ENCODE measurements around the gene SMG6.

The SMG6 gene

DNA sequence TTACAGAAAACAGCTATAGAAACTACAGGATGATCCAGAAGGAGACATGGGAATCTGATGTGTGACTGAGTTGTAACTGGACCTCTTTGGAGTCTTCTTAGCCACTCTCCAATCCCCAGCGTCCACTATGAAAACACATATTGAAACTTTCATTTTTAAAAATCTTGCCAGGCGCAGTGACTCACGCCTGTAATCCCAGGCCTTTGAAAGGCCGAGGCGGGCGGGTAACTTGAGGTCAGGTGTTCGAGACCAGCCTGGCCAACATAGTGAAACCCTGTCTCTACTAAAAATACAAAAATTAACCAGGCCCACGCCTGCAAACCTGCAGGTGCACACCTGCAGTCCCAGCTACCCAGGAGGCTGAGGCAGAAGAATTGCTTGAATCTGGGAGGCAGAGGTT, 195.4 kb downstream of the SMG6 start:
- ATAC-seq, result no peak
- TF ChIP-seq ZFP3 (CRISPR knock-in tag; IDR thresholded peaks at IDR 0.05) (no peak), TSHZ2 (CRISPR knock-in tag; IDR thresholded peaks at IDR 0.05) (no peak), ZNF8 (CRISPR knock-in tag; IDR thresholded peaks at IDR 0.05) (no peak), CSDC2 (CRISPR knock-in tag; IDR thresholded peaks at IDR 0.05) (no peak), GLIS3 (CRISPR knock-in tag; IDR thresholded peaks at IDR 0.05) (no peak), PATZ1 (CRISPR knock-in tag; IDR thresholded peaks at IDR 0.05; ENCODE audit: borderline replicate concordance) (no peak), SNAI2 (CRISPR knock-in tag; IDR thresholded peaks at IDR 0.05) (no peak), BACH2 (CRISPR knock-in tag; IDR thresholded peaks at IDR 0.05; ENCODE audit: borderline replicate concordance) (no peak), ISL1 (CRISPR knock-in tag; IDR thresholded peaks at IDR 0.05) (no peak)
- TF ChIP-seq, protein P1, sequence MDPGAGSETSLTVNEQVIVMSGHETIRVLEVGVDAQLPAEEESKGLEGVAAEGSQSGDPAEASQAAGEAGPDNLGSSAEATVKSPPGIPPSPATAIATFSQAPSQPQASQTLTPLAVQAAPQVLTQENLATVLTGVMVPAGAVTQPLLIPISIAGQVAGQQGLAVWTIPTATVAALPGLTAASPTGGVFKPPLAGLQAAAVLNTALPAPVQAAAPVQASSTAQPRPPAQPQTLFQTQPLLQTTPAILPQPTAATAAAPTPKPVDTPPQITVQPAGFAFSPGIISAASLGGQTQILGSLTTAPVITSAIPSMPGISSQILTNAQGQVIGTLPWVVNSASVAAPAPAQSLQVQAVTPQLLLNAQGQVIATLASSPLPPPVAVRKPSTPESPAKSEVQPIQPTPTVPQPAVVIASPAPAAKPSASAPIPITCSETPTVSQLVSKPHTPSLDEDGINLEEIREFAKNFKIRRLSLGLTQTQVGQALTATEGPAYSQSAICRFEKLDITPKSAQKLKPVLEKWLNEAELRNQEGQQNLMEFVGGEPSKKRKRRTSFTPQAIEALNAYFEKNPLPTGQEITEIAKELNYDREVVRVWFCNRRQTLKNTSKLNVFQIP (CRISPR knock-in tag; IDR thresholded peaks at IDR 0.05; ENCODE audit: borderline replicate concordance, low read depth), result no peak
- TF ChIP-seq, protein P2, sequence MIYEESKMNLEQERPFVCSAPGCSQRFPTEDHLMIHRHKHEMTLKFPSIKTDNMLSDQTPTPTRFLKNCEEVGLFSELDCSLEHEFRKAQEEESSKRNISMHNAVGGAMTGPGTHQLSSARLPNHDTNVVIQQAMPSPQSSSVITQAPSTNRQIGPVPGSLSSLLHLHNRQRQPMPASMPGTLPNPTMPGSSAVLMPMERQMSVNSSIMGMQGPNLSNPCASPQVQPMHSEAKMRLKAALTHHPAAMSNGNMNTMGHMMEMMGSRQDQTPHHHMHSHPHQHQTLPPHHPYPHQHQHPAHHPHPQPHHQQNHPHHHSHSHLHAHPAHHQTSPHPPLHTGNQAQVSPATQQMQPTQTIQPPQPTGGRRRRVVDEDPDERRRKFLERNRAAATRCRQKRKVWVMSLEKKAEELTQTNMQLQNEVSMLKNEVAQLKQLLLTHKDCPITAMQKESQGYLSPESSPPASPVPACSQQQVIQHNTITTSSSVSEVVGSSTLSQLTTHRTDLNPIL (CRISPR knock-in tag; IDR thresholded peaks at IDR 0.05; ENCODE audit: low read depth), result no peak

- TF ChIP-seq ISL1 (CRISPR knock-in tag; IDR thresholded peaks at IDR 0.05) (no peak), TSHZ2 (CRISPR knock-in tag; IDR thresholded peaks at IDR 0.05) (no peak), SNAI2 (CRISPR knock-in tag; IDR thresholded peaks at IDR 0.05) (no peak)
- no peak for ATAC-seq
Measured at GRCh38 chr17:2107506-2107905, 196.1 kb downstream of the SMG6 start.

DNA sequence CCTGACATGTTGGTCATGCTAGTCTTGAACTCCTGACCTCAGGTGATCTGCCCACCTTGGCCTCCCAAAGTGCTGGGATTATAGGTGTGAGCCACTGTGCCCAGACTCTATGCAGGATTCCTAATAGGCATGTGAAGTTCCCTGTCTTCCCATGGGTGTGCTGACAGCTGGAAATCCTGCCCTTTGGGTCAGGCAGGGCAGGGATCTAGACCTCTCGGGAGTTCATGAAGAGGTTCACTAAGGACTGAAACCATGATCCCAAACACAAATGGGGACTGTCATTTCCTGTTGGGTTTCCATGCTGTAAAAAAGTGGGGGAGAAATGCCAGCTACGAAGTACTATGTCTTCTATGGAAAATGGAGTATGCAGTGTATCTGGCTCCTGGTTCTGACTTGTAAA, 196.5 kb downstream of the SMG6 start:
- ATAC-seq, result no peak
- no peak for TF ChIP-seq SNAI2 (CRISPR knock-in tag; IDR thresholded peaks at IDR 0.05)
- no peak for TF ChIP-seq PPARA (CRISPR knock-in tag; IDR thresholded peaks at IDR 0.05; ENCODE audit: borderline replicate concordance)
- no peak for TF ChIP-seq RARB (CRISPR knock-in tag; IDR thresholded peaks at IDR 0.05)
- no peak for TF ChIP-seq OSR1 (CRISPR knock-in tag; IDR thresholded peaks at IDR 0.05)
- TF ChIP-seq CSRNP3 (CRISPR knock-in tag; IDR thresholded peaks at IDR 0.05), result no peak
- TF ChIP-seq ZNF565 (CRISPR knock-in tag; conservative IDR thresholded peaks at IDR 0.05; ENCODE audit: low read depth), result no peak
- TF ChIP-seq CSDC2 (CRISPR knock-in tag; IDR thresholded peaks at IDR 0.05), result no peak
- no peak for TF ChIP-seq BACH2 (CRISPR knock-in tag; IDR thresholded peaks at IDR 0.05; ENCODE audit: borderline replicate concordance)
- TF ChIP-seq ISL1 (CRISPR knock-in tag; IDR thresholded peaks at IDR 0.05), result no peak
- TF ChIP-seq ZNF70 (CRISPR knock-in tag; IDR thresholded peaks at IDR 0.05), result no peak
- TF ChIP-seq ZNF8 (CRISPR knock-in tag; IDR thresholded peaks at IDR 0.05), result no peak
- no peak for TF ChIP-seq ARNTL (CRISPR knock-in tag; IDR thresholded peaks at IDR 0.05; ENCODE audit: borderline replicate concordance, low read depth)
- TF ChIP-seq, protein P1 (CRISPR knock-in tag; IDR thresholded peaks at IDR 0.05; ENCODE audit: borderline replicate concordance, low read depth), result no peak
